GM19328 (cell line): ENCODE measurements around the gene PANK4.

Experiments used
- ATAC-seq: cut with Tn5 transposase; IDR thresholded peaks from one replicate; pipeline ENCODE4 v1.9.1; 2021; ENCODE audit warnings: mild to moderate bottlenecking, moderate library complexity; ENCODE audit not compliant: unreplicated experiment

Gene PANK4

GRCh38 chr1:2480236-2480985 lies 46.0 kb downstream of the PANK4 start:
- ATAC-seq, result no peak

GRCh38 chr1:2479618-2480017 lies 46.8 kb downstream of the PANK4 start:
- no peak for ATAC-seq

- ATAC-seq, result no peak
Measured at GRCh38 chr1:2479186-2479585, 47.2 kb downstream of the PANK4 start.

- ATAC-seq, result no peak
Measured at GRCh38 chr1:2477791-2478499, 48.5 kb downstream of the PANK4 start.

- no peak for ATAC-seq
Measured at GRCh38 chr1:2477309-2477708, 49.1 kb downstream of the PANK4 start.

- ATAC-seq, result no peak
Measured at GRCh38 chr1:2476061-2476999, 50.1 kb downstream of the PANK4 start, which contains the start of gene PLCH2. Gene PLCH2, plus strand, starts transcription at chr1:2476289. Its CDS starts 300 bp downstream, at chr1:2476589.

- no peak for ATAC-seq
Measured at GRCh38 chr1:2475571-2475970, 50.8 kb downstream of the PANK4 start.

- ATAC-seq, result no peak
Measured at GRCh38 chr1:2474933-2475371, 51.4 kb downstream of the PANK4 start.

- ATAC-seq, result no peak
Measured at GRCh38 chr1:2474104-2474844, 52.1 kb downstream of the PANK4 start.

GRCh38 chr1:2473198-2473597 lies 53.2 kb downstream of the PANK4 start:
- ATAC-seq, result no peak

GRCh38 chr1:2472561-2473177 lies 53.7 kb downstream of the PANK4 start:
- ATAC-seq, result no peak

- ATAC-seq, result no peak
Measured at GRCh38 chr1:2472109-2472508, 54.3 kb downstream of the PANK4 start.

- no peak for ATAC-seq
Measured at GRCh38 chr1:2471587-2472001, 54.8 kb downstream of the PANK4 start.

GRCh38 chr1:2471159-2471471 lies 55.3 kb downstream of the PANK4 start:
- ATAC-seq, result no peak

GRCh38 chr1:2470290-2471158 lies 55.9 kb downstream of the PANK4 start:
- ATAC-seq, result no peak

GRCh38 chr1:2469103-2469940 lies 57.1 kb downstream of the PANK4 start:
- no peak for ATAC-seq

GRCh38 chr1:2468540-2468939 lies 57.9 kb downstream of the PANK4 start:
- ATAC-seq, result no peak

GRCh38 chr1:2468041-2468472 lies 58.3 kb downstream of the PANK4 start:
- no peak for ATAC-seq
